T-helper 2 cell treated with Interferon-gamma antibody and Interleukin-4, amounts not matched to agents 100 ng/mL and 5 ng/mL, for 36 hours (primary cell): ENCODE results near the gene NDRG3. TPM values are rescaled to one million over a fixed set of nuclear protein-coding genes. Genes with fewer than 3 reads are reported as not detected.

Experiments used
- intact Hi-C: fragments of 100-400 bp; cut with micrococcal nuclease; formaldehyde crosslinking; loops from one replicate; pipeline ENCODE4 v1.15.1; 2023
- total RNA-seq: library from RNA; stranded (reverse); gene quantifications from 2 replicates; pipeline ENCODE4 v1.2.3, GENCODE V29; 2022

Gene NDRG3
- 30.0 and 33.2 TPM in 2 replicates for total RNA-seq

- intact Hi-C loops = loop anchor here (1.0 to 10.0 kb wide), 2 partner anchors 28 to 281 kb away; no protein-coding TSS in a partner anchor
Observed at GRCh38 chr20:36745927-36746659, at the start of gene NDRG3. Gene NDRG3 (minus strand): TSS chr20:36746090. CDS start chr20:36721735, 24,355 bp downstream.

GRCh38 chr20:36794116-36794474 lies 48.2 kb upstream of the NDRG3 start:
- intact Hi-C loops = no loop called here

GRCh38 chr20:36793294-36794115 lies 47.6 kb upstream of the NDRG3 start:
- intact Hi-C loops = no loop called here

GRCh38 chr20:36792422-36792821 lies 46.5 kb upstream of the NDRG3 start:
- intact Hi-C loops = no loop called here

GRCh38 chr20:36791862-36792261 lies 46.0 kb upstream of the NDRG3 start:
- intact Hi-C loops = no loop called here

- intact Hi-C loops = no loop called here
Observed at GRCh38 chr20:36786663-36787062, 40.8 kb upstream of the NDRG3 start.

GRCh38 chr20:36786246-36786645 lies 40.4 kb upstream of the NDRG3 start:
- intact Hi-C loops = no loop called here

GRCh38 chr20:36785308-36785707 lies 39.4 kb upstream of the NDRG3 start:
- intact Hi-C loops = no loop called here

- intact Hi-C loops = no loop called here
Observed at GRCh38 chr20:36784900-36785299, 39.0 kb upstream of the NDRG3 start.

- intact Hi-C loops = no loop called here
Observed at GRCh38 chr20:36784116-36784515, 38.2 kb upstream of the NDRG3 start.

- intact Hi-C loops = no loop called here
Observed at GRCh38 chr20:36779656-36780025, 33.8 kb upstream of the NDRG3 start.

- intact Hi-C loops = no loop called here
Observed at GRCh38 chr20:36778831-36779655, 33.2 kb upstream of the NDRG3 start.

GRCh38 chr20:36777576-36777975 lies 31.7 kb upstream of the NDRG3 start:
- intact Hi-C loops = no loop called here

GRCh38 chr20:36777167-36777566 lies 31.3 kb upstream of the NDRG3 start:
- intact Hi-C loops = no loop called here

GRCh38 chr20:36775826-36776225 lies 29.9 kb upstream of the NDRG3 start:
- intact Hi-C loops = no loop called here

- intact Hi-C loops = no loop called here
Observed at GRCh38 chr20:36775196-36775595, 29.3 kb upstream of the NDRG3 start.

- intact Hi-C loops = loop anchor here (1.0 to 5.0 kb wide), 6 partner anchors 27 to 312 kb away; partner anchors contain the start of genes NDRG3 and RAB5IF
Observed at GRCh38 chr20:36773597-36774390, 27.9 kb upstream of the NDRG3 start, which contains the start of gene DSN1. Gene DSN1 (minus strand): TSS chr20:36773763. CDS start chr20:36771458, 2,305 bp downstream.

GRCh38 chr20:36773107-36773596 lies 27.3 kb upstream of the NDRG3 start:
- intact Hi-C loops = loop anchor here (1.0 to 5.0 kb wide), 5 partner anchors 41 to 312 kb away; partner anchors contain the start of gene RAB5IF

GRCh38 chr20:36770680-36771079 lies 24.8 kb upstream of the NDRG3 start:
- intact Hi-C loops = loop anchor here (5.0 kb wide), 2 partner anchors 38 to 92 kb away; a partner anchor contains a TSS

GRCh38 chr20:36768768-36769430 lies 23.0 kb upstream of the NDRG3 start:
- intact Hi-C loops = no loop called here
